Upper lobe of left lung (tissue), 4 donors: ENCODE results near the gene CCT7.
A peak's percentile ranks its signal among the peaks of the same experiment; 100 is the strongest.

Experiments used
- CTCF ChIP-seq, 6 experiments: fragments of 450-650 bp in 4 of 6; fragments of 200-600 bp in 2 of 6; sonication (generic) in 2 of 6; IDR thresholded peaks; one replicate each; pipeline ENCODE4 v1.5.1; 2016 to 2019; ENCODE audit warnings: antibody characterized with exemption in 6 of 6
- POLR2A ChIP-seq, 4 donors: fragments of 450-650 bp; IDR thresholded peaks; one replicate each; pipeline ENCODE4 v1.5.1; 2016 to 2017; ENCODE audit warnings: antibody characterized with exemption in 4 of 4, mild to moderate bottlenecking in 2 of 4

- TF ChIP-seq POLR2A (IDR thresholded peaks at IDR 0.05) (no peak), CTCF (IDR thresholded peaks at IDR 0.05) (peak in 2 of 6 experiments; percentile 13 to 19)
Measured at GRCh38 chr2:73268830-73269685, 35.0 kb downstream of the CCT7 start.
